Astrocyte of the spinal cord (primary cell): ENCODE data around the gene SYNGR2.
"Not testable (repeated sequence)": the region's sequence is repeated elsewhere in the genome, so short reads cannot be mapped to it uniquely, and the experiment has no call there.

Experiments
- DNase-seq: peaks from one replicate; pipeline ENCODE4 v3.0.0; 2011; ENCODE audit warnings: low read depth, low spot score
- H3K4me3 ChIP-seq: 2 replicates; pipeline ENCODE4 v1.5.1; 2011; ENCODE audit warnings: low read depth, mild to moderate bottlenecking, low read length, moderate library complexity
- CTCF ChIP-seq: IDR thresholded peaks from 2 replicates; pipeline ENCODE4 v1.5.1; 2012; ENCODE audit warnings: low read depth, mild to moderate bottlenecking, low read length, inconsistent platforms
- in situ Hi-C: cut with HindIII; loops from 2 replicates; pipeline ENCODE4 v1.10.0; 2017; ENCODE audit warnings: low sequenced_read_pairs

The SYNGR2 gene

GRCh38 chr17:78133971-78134898 lies 34.1 kb upstream of the SYNGR2 start:
- no peak overlapping the region for H3K4me3 ChIP-seq

GRCh38 chr17:78134899-78135385 lies 33.4 kb upstream of the SYNGR2 start:
- no peak overlapping the region for H3K4me3 ChIP-seq
- TF ChIP-seq CTCF, result no peak
- in situ Hi-C loops, result no loop called here
- DNase-seq, result no peak

More at GRCh38 chr17:78133971-78134898, 34.1 kb upstream of the SYNGR2 start:
- no peak for DNase-seq
- peak; percentile 57 for TF ChIP-seq CTCF
- in situ Hi-C loops, result no loop called here

GRCh38 chr17:78135858-78136500 lies 32.4 kb upstream of the SYNGR2 start:
- no peak for TF ChIP-seq CTCF
- no peak overlapping the region for H3K4me3 ChIP-seq
- in situ Hi-C loops, result no loop called here
- DNase-seq, result no peak

GRCh38 chr17:78137392-78138203 lies 30.8 kb upstream of the SYNGR2 start:
- TF ChIP-seq CTCF, result peak; percentile 49
- DNase-seq, result no peak
- in situ Hi-C loops, result no loop called here
- H3K4me3 ChIP-seq, result no peak overlapping the region

GRCh38 chr17:78138204-78139060 lies 29.9 kb upstream of the SYNGR2 start:
- no peak overlapping the region for H3K4me3 ChIP-seq
- no peak for DNase-seq
- in situ Hi-C loops, result no loop called here
- no peak for TF ChIP-seq CTCF

GRCh38 chr17:78139861-78140168 lies 28.6 kb upstream of the SYNGR2 start:
- in situ Hi-C loops, DNase-seq, H3K4me3 ChIP-seq: not testable (repeated sequence)
